Upper lobe of left lung (tissue), 6 donors: Measurements from ENCODE around the gene C1QC. TPM values are rescaled to one million over a fixed set of nuclear protein-coding genes. Genes with fewer than 3 reads are reported as not detected.
"Not testable (repeated sequence)": the region's sequence is repeated elsewhere in the genome, so short reads cannot be mapped to it uniquely, and the experiment has no call there.

Experiments used
- ATAC-seq, 2 donors: fragments of 200-7000 bp; cut with Tn5 transposase; one replicate each; pipeline ENCODE4 v1.9.1; 2022; ENCODE audit warnings: mild to moderate bottlenecking in 2 of 2, moderate library complexity in 2 of 2; ENCODE audit not compliant: low FRiP score in 2 of 2
- DNase-seq, 2 donors: peaks; one replicate each; pipeline ENCODE4 v3.0.0-alpha.2; 2019 to 2020
- H3K27ac ChIP-seq, 4 donors: fragments of 200-600 bp; sonication (generic); one replicate each; pipeline ENCODE4 v1.5.1; 2016 to 2019
- H3K27me3 ChIP-seq, 4 donors: fragments of 200-600 bp; sonication (generic); one replicate each; pipeline ENCODE4 v1.5.1; 2017 to 2019
- H3K36me3 ChIP-seq, 4 donors: fragments of 200-600 bp; sonication (generic); one replicate each; pipeline ENCODE4 v1.5.1; 2016 to 2019
- H3K4me1 ChIP-seq, 4 donors: fragments of 200-600 bp; sonication (generic); one replicate each; pipeline ENCODE4 v1.5.1; 2018 to 2019
- H3K4me3 ChIP-seq, 4 donors: fragments of 200-600 bp; sonication (generic); one replicate each; pipeline ENCODE4 v1.5.1; 2017 to 2019; ENCODE audit warnings: mild to moderate bottlenecking in 2 of 4, moderate library complexity in 1 of 4
- H3K9me3 ChIP-seq, 4 donors: fragments of 200-600 bp; sonication (generic); one replicate each; pipeline ENCODE4 v1.5.1; 2018 to 2019
- EP300 ChIP-seq, 4 donors: sonication (generic); formaldehyde crosslinking; IDR thresholded peaks; one replicate each; pipeline ENCODE4 v1.5.1; 2017; ENCODE audit warnings: antibody characterized with exemption in 4 of 4, control low read depth in 2 of 4
- POLR2A ChIP-seq, 4 donors: fragments of 450-650 bp; IDR thresholded peaks; one replicate each; pipeline ENCODE4 v1.5.1; 2016 to 2017; ENCODE audit warnings: antibody characterized with exemption in 4 of 4, mild to moderate bottlenecking in 2 of 4
- POLR2AphosphoS5 ChIP-seq, 2 donors: sonication (generic); formaldehyde crosslinking; IDR thresholded peaks; one replicate each; pipeline ENCODE4 v1.5.1; 2017; ENCODE audit warnings: antibody characterized with exemption in 2 of 2
- WGBS, 2 donors: methylation state at CpG; one replicate each; pipeline ENCODE4 v1.1.5; 2017 to 2018; 5-methylcytosine and 5-hydroxymethylcytosine counted together
- total RNA-seq, 6 donors: library from RNA; depleted of rRNA in 4 of 6; stranded (reverse); fragments of >200 nt in 4 of 6; gene quantifications; one replicate each; pipeline versions ENCODE4 v1.1.0 to v1.2.1, GENCODE V29; 2016 to 2021
- TF ChIP-seq, protein P1 (sequence below), 6 experiments: fragments of 450-650 bp in 4 of 6; fragments of 200-600 bp in 2 of 6; sonication (generic) in 2 of 6; IDR thresholded peaks; one replicate each; pipeline ENCODE4 v1.5.1; 2016 to 2019; ENCODE audit warnings: antibody characterized with exemption in 6 of 6
- donor health status: DM: no; HTN: no; CAD: no; lungs with moderate emphysema.
- donor health status: DM: no; HTN: yes; CAD: no; lungs with severe emphysema.

Gene C1QC
- total RNA-seq, 6 donors from 2014 or later: 188 to 817 (median 529) TPM

GRCh38 chr1:22665752-22666151, 22.3 kb downstream of the C1QC start:
- Histone ChIP-seq H3K27me3 (no peaks in the 10 kb centered on the region), H3K27ac (no peak overlapping the region), H3K9me3 (no peaks in the 10 kb centered on the region), H3K36me3 (no peaks in the 10 kb centered on the region), H3K4me1 (no peaks in the 10 kb centered on the region), H3K4me3 (no peak overlapping the region)
- WGBS, 2 donors: 41 to 67% methylated on average over 5 to 7 of the region's 7 CpGs
- no peak for TF ChIP-seq POLR2AphosphoS5 (IDR thresholded peaks at IDR 0.05)
- no peak for TF ChIP-seq EP300 (IDR thresholded peaks at IDR 0.05)
- TF ChIP-seq POLR2A (IDR thresholded peaks at IDR 0.05): no peak
- TF ChIP-seq, protein P1, sequence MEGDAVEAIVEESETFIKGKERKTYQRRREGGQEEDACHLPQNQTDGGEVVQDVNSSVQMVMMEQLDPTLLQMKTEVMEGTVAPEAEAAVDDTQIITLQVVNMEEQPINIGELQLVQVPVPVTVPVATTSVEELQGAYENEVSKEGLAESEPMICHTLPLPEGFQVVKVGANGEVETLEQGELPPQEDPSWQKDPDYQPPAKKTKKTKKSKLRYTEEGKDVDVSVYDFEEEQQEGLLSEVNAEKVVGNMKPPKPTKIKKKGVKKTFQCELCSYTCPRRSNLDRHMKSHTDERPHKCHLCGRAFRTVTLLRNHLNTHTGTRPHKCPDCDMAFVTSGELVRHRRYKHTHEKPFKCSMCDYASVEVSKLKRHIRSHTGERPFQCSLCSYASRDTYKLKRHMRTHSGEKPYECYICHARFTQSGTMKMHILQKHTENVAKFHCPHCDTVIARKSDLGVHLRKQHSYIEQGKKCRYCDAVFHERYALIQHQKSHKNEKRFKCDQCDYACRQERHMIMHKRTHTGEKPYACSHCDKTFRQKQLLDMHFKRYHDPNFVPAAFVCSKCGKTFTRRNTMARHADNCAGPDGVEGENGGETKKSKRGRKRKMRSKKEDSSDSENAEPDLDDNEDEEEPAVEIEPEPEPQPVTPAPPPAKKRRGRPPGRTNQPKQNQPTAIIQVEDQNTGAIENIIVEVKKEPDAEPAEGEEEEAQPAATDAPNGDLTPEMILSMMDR (IDR thresholded peaks at IDR 0.05): peak in 2 of 6 experiments; percentile 9 to 24
- ATAC-seq: no peak
- DNase-seq: no peak

DNA sequence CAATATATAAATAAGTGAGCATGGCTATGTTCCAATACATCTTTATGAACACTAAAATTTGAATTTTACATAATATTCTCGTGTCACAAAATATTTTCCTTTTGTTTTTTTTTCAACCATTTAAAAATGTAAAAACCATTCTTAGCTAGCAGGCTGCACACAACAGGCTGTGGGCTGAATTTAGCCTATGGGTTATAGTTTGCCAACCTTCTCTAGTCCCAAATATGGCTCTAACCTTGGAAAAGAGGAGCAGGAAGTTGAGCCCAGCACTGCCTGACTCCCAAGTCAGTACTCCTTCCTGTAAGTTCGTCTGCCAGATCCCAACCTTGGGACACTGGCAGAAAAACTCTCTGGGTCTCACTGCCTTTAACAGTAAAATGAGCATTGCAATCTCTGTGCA, 23.0 kb downstream of the C1QC start:
- H3K27ac ChIP-seq: no peak overlapping the region
- H3K4me1 ChIP-seq: no peaks in the 10 kb centered on the region
- H3K4me3 ChIP-seq: no peak overlapping the region
- no peak for DNase-seq
- 56 to 61% methylated on average over 2 of the region's 2 CpGs for WGBS, 2 donors
- no peak for ATAC-seq
- no peaks in the 10 kb centered on the region for H3K36me3 ChIP-seq
- no peak for TF ChIP-seq EP300 (IDR thresholded peaks at IDR 0.05)
- TF ChIP-seq, protein P1 (IDR thresholded peaks at IDR 0.05): no peak
- no peak for TF ChIP-seq POLR2A (IDR thresholded peaks at IDR 0.05)
- no peak for TF ChIP-seq POLR2AphosphoS5 (IDR thresholded peaks at IDR 0.05)
- no peaks in the 10 kb centered on the region for H3K27me3 ChIP-seq
- no peaks in the 10 kb centered on the region for H3K9me3 ChIP-seq

DNA sequence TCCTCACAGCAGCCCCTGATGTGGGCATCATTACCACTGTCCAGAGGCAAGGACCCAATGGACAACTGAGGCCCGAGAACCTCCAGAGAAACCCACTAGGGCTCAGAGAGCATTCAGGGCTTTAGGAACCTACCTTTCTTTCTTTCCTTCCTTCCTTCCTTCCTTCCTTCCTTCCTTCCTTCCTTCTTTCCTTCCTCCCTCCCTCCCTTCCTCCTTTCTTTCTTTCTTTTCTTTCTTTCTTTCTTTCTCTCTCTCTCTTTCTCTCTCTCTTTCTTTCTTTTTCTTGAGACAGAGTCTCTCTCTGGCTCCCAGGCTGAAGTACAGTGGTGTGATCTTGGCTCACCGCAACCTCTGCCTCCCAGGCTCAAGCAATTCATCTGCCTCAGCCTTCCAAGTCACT, 25.4 kb downstream of the C1QC start:
- not testable (repeated sequence) for ATAC-seq, H3K4me3 ChIP-seq, H3K27ac ChIP-seq, H3K4me1 ChIP-seq, H3K36me3 ChIP-seq, H3K9me3 ChIP-seq, DNase-seq
- peaks cover 0 to 11% (median 2%) of the 10 kb centered on the region in 4 donors for H3K27me3 ChIP-seq
- WGBS, 2 donors: 57 to 82% methylated on average over 2 of the region's 2 CpGs

DNA sequence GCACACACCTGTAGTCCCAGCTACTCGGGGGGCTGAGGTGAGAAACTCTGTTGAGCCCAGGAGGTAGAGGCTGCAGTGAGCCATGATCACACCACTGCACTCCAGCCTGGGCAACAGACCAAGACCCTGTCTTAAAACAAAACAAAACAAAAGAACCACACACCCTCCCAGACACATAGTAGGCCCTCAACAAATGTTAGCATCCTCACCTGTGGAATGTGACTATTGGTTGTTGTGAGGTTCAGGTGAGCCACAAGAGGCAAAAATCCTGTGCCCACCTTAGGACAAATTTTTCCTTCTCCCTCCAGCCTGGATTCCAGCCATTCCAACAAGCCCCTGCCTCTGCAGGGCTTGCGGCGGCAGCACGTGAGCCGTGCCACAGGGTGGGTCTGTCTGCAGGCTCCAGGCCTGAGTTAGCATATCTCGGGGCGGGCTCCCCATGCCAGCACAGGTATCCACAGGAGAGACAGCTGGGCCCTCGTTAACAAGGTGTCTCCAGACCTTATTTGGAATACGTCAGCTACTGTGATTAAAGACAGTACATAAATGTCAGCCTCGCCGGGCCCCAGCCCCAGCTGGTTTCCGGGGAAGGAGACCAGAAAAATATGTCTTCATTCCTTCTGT, 27.0 kb downstream of the C1QC start:
- Histone ChIP-seq H3K4me1 (no peaks in the 10 kb centered on the region), H3K4me3 (no peak overlapping the region), H3K27me3 (peaks cover 0 to 11% (median 2%) of the 10 kb centered on the region in 4 donors), H3K36me3 (no peaks in the 10 kb centered on the region), H3K9me3 (no peaks in the 10 kb centered on the region), H3K27ac (no peak overlapping the region)
- TF ChIP-seq POLR2AphosphoS5 (IDR thresholded peaks at IDR 0.05): no peak
- TF ChIP-seq, protein P1 (IDR thresholded peaks at IDR 0.05): no peak
- TF ChIP-seq EP300 (IDR thresholded peaks at IDR 0.05): no peak
- no peak for TF ChIP-seq POLR2A (IDR thresholded peaks at IDR 0.05)
- WGBS, 2 donors: 43 to 51% methylated on average over 10 to 12 of the region's 12 CpGs
- no peak for ATAC-seq
- peak in 1 of 2 donors; percentile 50 for DNase-seq

- Histone ChIP-seq H3K4me3 (no peak overlapping the region), H3K36me3 (no peaks in the 10 kb centered on the region), H3K4me1 (no peaks in the 10 kb centered on the region), H3K27ac (no peak overlapping the region), H3K27me3 (peaks cover 0 to 15% (median 2%) of the 10 kb centered on the region in 4 donors), H3K9me3 (no peaks in the 10 kb centered on the region)
- TF ChIP-seq, protein P1 (IDR thresholded peaks at IDR 0.05): no peak
- TF ChIP-seq POLR2A (IDR thresholded peaks at IDR 0.05) (no peak), POLR2AphosphoS5 (IDR thresholded peaks at IDR 0.05) (no peak), EP300 (IDR thresholded peaks at IDR 0.05) (no peak)
- WGBS, 2 donors: 83 to 92% methylated on average over 4 of the region's 4 CpGs
- ATAC-seq (no peak), DNase-seq (no peak)
These were observed 28.6 kb downstream of the C1QC start for GRCh38 chr1:22671999-22672398.
